ENCODE results near the gene LHPP.
"Not testable (repeated sequence)": the region's sequence is repeated elsewhere in the genome, so short reads cannot be mapped to it uniquely, and the experiment has no call there.

The LHPP gene

GRCh38 chr10:124547647-124548168 is 86.1 kb downstream of the LHPP start:
- DNase-seq (ENCODE audit: low read depth, low spot score): no peak
- H3K27ac ChIP-seq: no peak overlapping the region
- H3K9ac ChIP-seq (ENCODE audit: insufficient read length): no peak overlapping the region
- TF ChIP-seq FOXP2 (optimal IDR thresholded peaks at IDR 0.05; ENCODE audit: control extremely low read depth, extremely low read length, insufficient read depth): no peak
- TF ChIP-seq EZH2 (IDR thresholded peaks at IDR 0.05): no peak
- no peak for TF ChIP-seq POLR2AphosphoS5 (IDR thresholded peaks at IDR 0.05; ENCODE audit: borderline replicate concordance, low read depth, low read length)
- H3K4me3 ChIP-seq: no peak overlapping the region
- no peaks in the 10 kb centered on the region for H3K36me3 ChIP-seq (ENCODE audit: insufficient read depth, low read length)
- H3K9me3 ChIP-seq (ENCODE audit: low read depth, low read length): no peaks in the 10 kb centered on the region

DNA sequence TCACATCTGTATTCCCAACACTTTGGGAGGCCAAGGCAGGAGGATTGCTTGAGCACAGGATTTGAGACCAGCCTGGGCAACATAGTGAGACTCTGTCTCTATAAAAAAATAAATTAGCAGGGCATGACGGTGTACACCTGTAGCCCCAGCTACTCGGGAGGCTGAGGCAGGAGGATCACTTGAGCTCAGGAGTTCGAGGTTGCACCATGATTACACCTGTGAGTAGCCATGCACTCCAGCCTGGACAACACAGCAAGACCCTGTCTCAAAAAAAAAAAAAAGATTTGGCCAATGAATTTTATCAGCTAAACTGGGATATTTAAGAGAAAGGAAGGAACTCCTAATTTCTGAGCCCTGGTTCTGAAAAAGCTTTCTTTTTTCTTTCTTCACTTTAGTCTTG is 87.5 kb downstream of the LHPP start:
- H3K9ac ChIP-seq (ENCODE audit: insufficient read length); H3K9me3 ChIP-seq (ENCODE audit: low read depth, low read length); H3K36me3 ChIP-seq (ENCODE audit: insufficient read depth, low read length); H3K4me3 ChIP-seq; H3K27ac ChIP-seq; DNase-seq (ENCODE audit: low read depth, low spot score): not testable (repeated sequence)

GRCh38 chr10:124550293-124551034 is 88.8 kb downstream of the LHPP start:
- Histone ChIP-seq H3K36me3 (ENCODE audit: insufficient read depth, low read length) (no peaks in the 10 kb centered on the region), H3K4me3 (no peak overlapping the region), H3K9ac (ENCODE audit: insufficient read length) (no peak overlapping the region), H3K27ac (no peak overlapping the region), H3K9me3 (ENCODE audit: low read depth, low read length) (no peaks in the 10 kb centered on the region)
- no peak for DNase-seq (ENCODE audit: low read depth, low spot score)
- TF ChIP-seq FOXP2 (optimal IDR thresholded peaks at IDR 0.05; ENCODE audit: control extremely low read depth, extremely low read length, insufficient read depth) (no peak), EZH2 (IDR thresholded peaks at IDR 0.05) (no peak), POLR2AphosphoS5 (IDR thresholded peaks at IDR 0.05; ENCODE audit: borderline replicate concordance, low read depth, low read length) (no peak)

DNA sequence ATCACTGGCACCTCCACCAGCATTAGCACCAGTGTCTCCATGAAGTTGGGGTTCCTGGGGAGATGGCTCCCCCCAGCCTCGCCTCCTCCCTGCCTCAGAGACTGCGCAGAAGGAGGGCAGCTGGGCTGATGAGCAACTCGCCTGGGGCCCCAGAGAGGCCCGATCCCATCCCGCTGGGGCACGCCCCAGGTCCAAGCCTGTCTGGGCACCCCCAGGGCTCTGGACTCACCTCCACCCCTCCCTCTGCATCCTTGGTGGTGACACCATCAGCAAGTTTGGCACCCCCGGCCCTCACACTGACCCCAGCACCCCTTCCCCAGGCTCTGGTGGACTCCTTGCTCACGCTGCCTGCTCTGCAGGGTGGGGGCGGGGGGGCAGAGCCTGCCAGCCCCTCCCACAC is 89.5 kb downstream of the LHPP start:
- Histone ChIP-seq H3K36me3 (ENCODE audit: insufficient read depth, low read length) (no peaks in the 10 kb centered on the region), H3K9me3 (ENCODE audit: low read depth, low read length) (no peaks in the 10 kb centered on the region), H3K27ac (no peak overlapping the region), H3K9ac (ENCODE audit: insufficient read length) (no peak overlapping the region), H3K4me3 (no peak overlapping the region)
- TF ChIP-seq FOXP2 (optimal IDR thresholded peaks at IDR 0.05; ENCODE audit: control extremely low read depth, extremely low read length, insufficient read depth) (no peak), POLR2AphosphoS5 (IDR thresholded peaks at IDR 0.05; ENCODE audit: borderline replicate concordance, low read depth, low read length) (no peak), EZH2 (IDR thresholded peaks at IDR 0.05) (no peak)
- DNase-seq (ENCODE audit: low read depth, low spot score): no peak

GRCh38 chr10:124551755-124552154 is 90.1 kb downstream of the LHPP start:
- no peak overlapping the region for H3K9ac ChIP-seq (ENCODE audit: insufficient read length)
- H3K27ac ChIP-seq: no peak overlapping the region
- DNase-seq (ENCODE audit: low read depth, low spot score): no peak
- no peaks in the 10 kb centered on the region for H3K36me3 ChIP-seq (ENCODE audit: insufficient read depth, low read length)
- H3K4me3 ChIP-seq: no peak overlapping the region
- no peaks in the 10 kb centered on the region for H3K9me3 ChIP-seq (ENCODE audit: low read depth, low read length)
- TF ChIP-seq EZH2 (IDR thresholded peaks at IDR 0.05) (no peak), FOXP2 (optimal IDR thresholded peaks at IDR 0.05; ENCODE audit: control extremely low read depth, extremely low read length, insufficient read depth) (no peak), POLR2AphosphoS5 (IDR thresholded peaks at IDR 0.05; ENCODE audit: borderline replicate concordance, low read depth, low read length) (no peak)

DNA sequence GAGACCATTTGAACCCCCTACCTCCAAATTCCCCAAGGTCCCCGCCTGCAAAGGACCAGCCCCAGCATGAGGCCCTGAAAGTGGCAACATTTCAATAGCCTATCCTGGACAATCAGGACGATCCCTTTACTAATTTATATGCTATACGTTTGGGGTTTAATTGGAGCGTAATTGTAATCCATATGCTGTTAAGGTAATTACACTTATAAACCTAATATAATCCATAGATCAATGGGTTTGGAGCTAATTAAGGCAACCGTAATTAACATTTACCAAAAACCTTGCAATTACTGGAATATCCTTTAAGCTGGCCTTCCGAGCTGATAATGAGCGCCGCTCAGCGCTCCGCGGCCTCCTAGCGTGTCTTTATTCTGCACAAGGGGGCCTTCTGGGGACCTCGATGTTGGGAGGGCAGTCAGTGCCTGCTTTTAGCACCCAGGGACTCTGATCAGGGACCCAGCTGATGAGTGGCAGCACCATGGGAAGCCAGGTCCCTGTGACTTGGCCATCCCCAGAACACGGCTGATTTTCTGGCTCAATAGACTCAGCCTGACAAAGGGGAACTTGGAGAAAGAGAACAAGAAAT is 91.2 kb downstream of the LHPP start:
- Histone ChIP-seq H3K36me3 (ENCODE audit: insufficient read depth, low read length) (no peaks in the 10 kb centered on the region), H3K27ac (no peak overlapping the region), H3K9ac (ENCODE audit: insufficient read length) (no peak overlapping the region), H3K4me3 (no peak overlapping the region), H3K9me3 (ENCODE audit: low read depth, low read length) (no peaks in the 10 kb centered on the region)
- DNase-seq (ENCODE audit: low read depth, low spot score): no peak
- TF ChIP-seq POLR2AphosphoS5 (IDR thresholded peaks at IDR 0.05; ENCODE audit: borderline replicate concordance, low read depth, low read length) (no peak), EZH2 (IDR thresholded peaks at IDR 0.05) (no peak), FOXP2 (optimal IDR thresholded peaks at IDR 0.05; ENCODE audit: control extremely low read depth, extremely low read length, insufficient read depth) (no peak)

- no peak for TF ChIP-seq POLR2AphosphoS5 (IDR thresholded peaks at IDR 0.05; ENCODE audit: borderline replicate concordance, low read depth, low read length)
- no peak for TF ChIP-seq FOXP2 (optimal IDR thresholded peaks at IDR 0.05; ENCODE audit: control extremely low read depth, extremely low read length, insufficient read depth)
- no peak for TF ChIP-seq EZH2 (IDR thresholded peaks at IDR 0.05)
- Histone ChIP-seq H3K27ac (no peak overlapping the region), H3K4me3 (no peak overlapping the region), H3K9ac (ENCODE audit: insufficient read length) (no peak overlapping the region), H3K36me3 (ENCODE audit: insufficient read depth, low read length) (no peaks in the 10 kb centered on the region), H3K9me3 (ENCODE audit: low read depth, low read length) (no peaks in the 10 kb centered on the region)
- DNase-seq (ENCODE audit: low read depth, low spot score): no peak
These were observed 92.6 kb downstream of the LHPP start for GRCh38 chr10:124554085-124554858.

DNA sequence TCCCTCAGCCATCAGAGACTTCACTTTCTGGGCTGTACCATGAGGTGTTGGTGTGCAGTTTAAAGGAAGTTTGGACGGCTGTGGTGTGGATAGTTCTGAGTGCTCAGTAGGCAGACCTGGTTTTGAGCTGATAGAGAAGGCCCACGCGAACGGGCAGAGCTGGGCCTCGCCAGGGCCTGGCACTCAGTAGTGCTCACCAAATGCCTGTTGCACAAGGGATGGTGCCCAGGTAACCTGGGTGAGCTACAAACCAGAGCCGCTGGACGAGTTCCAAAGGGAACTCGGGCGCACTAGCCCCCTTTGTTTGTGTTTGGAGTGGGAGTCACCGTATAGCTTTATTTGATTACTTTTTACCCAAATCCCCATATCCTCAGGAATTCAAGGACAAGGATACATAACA is 95.5 kb downstream of the LHPP start:
- Histone ChIP-seq H3K27ac (no peak overlapping the region), H3K36me3 (ENCODE audit: insufficient read depth, low read length) (no peaks in the 10 kb centered on the region), H3K9ac (ENCODE audit: insufficient read length) (no peak overlapping the region), H3K9me3 (ENCODE audit: low read depth, low read length) (no peaks in the 10 kb centered on the region), H3K4me3 (no peak overlapping the region)
- TF ChIP-seq EZH2 (IDR thresholded peaks at IDR 0.05): no peak
- TF ChIP-seq POLR2AphosphoS5 (IDR thresholded peaks at IDR 0.05; ENCODE audit: borderline replicate concordance, low read depth, low read length): no peak
- no peak for TF ChIP-seq FOXP2 (optimal IDR thresholded peaks at IDR 0.05; ENCODE audit: control extremely low read depth, extremely low read length, insufficient read depth)
- DNase-seq (ENCODE audit: low read depth, low spot score): no peak

Measured in SK-N-MC (cell line).